CD4-positive, alpha-beta T cell treated with Interferon alpha-2 for 1 hour (primary cell): Measurements from ENCODE around the gene CFAP99.
"Not testable (repeated sequence)": the region's sequence is repeated elsewhere in the genome, so short reads cannot be mapped to it uniquely, and the experiment has no call there.

ENCODE experiments used
- DNase-seq, 2 donors: peaks; one replicate each; pipeline ENCODE4 v3.0.0-alpha.2; 2020 to 2022

Gene CFAP99

GRCh38 chr4:2412885-2413716 is 5.7 kb upstream of the CFAP99 start:
- DNase-seq: peak; percentile 93 to 95

- DNase-seq: peak; percentile 24 to 65
Observed at GRCh38 chr4:2413821-2414610, 4.7 kb upstream of the CFAP99 start.

GRCh38 chr4:2415213-2415612 is 3.5 kb upstream of the CFAP99 start:
- no peak for DNase-seq

- DNase-seq: no peak
Observed at GRCh38 chr4:2415881-2416563, 2.7 kb upstream of the CFAP99 start.

GRCh38 chr4:2416564-2417225 is 2.1 kb upstream of the CFAP99 start:
- peak in 1 of 2 donors; percentile 33 for DNase-seq

GRCh38 chr4:2417226-2417764 is 1.5 kb upstream of the CFAP99 start:
- DNase-seq: peak in 1 of 2 donors; percentile 27

GRCh38 chr4:2417765-2418649 is 748 bp upstream of the CFAP99 start, which contains the start of gene ZFYVE28:
ZFYVE28 (minus strand) TSS chr4:2418645; CDS start chr4:2418323, 322 bp downstream.
- peak in 1 of 2 donors; percentile 16 for DNase-seq

- DNase-seq: peak in 1 of 2 donors; percentile 58
Observed at GRCh38 chr4:2419814-2420213, 1.1 kb downstream of the CFAP99 start.

- no peak for DNase-seq
Observed at GRCh38 chr4:2421928-2422327, 3.2 kb downstream of the CFAP99 start.

GRCh38 chr4:2423066-2423465 is 4.3 kb downstream of the CFAP99 start:
- DNase-seq: no peak

GRCh38 chr4:2423695-2424094 is 4.9 kb downstream of the CFAP99 start:
- no peak for DNase-seq

GRCh38 chr4:2424581-2424980 is 5.8 kb downstream of the CFAP99 start:
- no peak for DNase-seq

GRCh38 chr4:2425386-2426068 is 6.8 kb downstream of the CFAP99 start:
- no peak for DNase-seq

GRCh38 chr4:2426069-2426397 is 7.3 kb downstream of the CFAP99 start:
- no peak for DNase-seq

- no peak for DNase-seq
Observed at GRCh38 chr4:2426711-2427275, 8.0 kb downstream of the CFAP99 start.

- DNase-seq: no peak
Observed at GRCh38 chr4:2427383-2428334, 8.9 kb downstream of the CFAP99 start.

GRCh38 chr4:2428496-2429213 is 9.9 kb downstream of the CFAP99 start:
- no peak for DNase-seq

GRCh38 chr4:2429945-2430757 is 11.4 kb downstream of the CFAP99 start:
- not testable (repeated sequence) for DNase-seq
